VCaP (cell line): ENCODE results near the gene NNAT.

Experiments
- H3K27ac ChIP-seq: fragments of 450-650 bp; 2 replicates; pipeline ENCODE4 v1.5.1; 2017
- CTCF ChIP-seq: fragments of 450-650 bp; conservative IDR thresholded peaks from 2 replicates; pipeline ENCODE4 v1.5.1; 2017; ENCODE audit warnings: mild to moderate bottlenecking, moderate library complexity

The NNAT gene

GRCh38 chr20:37567331-37567665 lies 46.2 kb downstream of the NNAT start:
- H3K27ac ChIP-seq, result no peak overlapping the region
- no peak for TF ChIP-seq CTCF

- no peak overlapping the region for H3K27ac ChIP-seq
- no peak for TF ChIP-seq CTCF
Measured at GRCh38 chr20:37567671-37568588, 46.9 kb downstream of the NNAT start.

- no peak overlapping the region for H3K27ac ChIP-seq
- no peak for TF ChIP-seq CTCF
Measured at GRCh38 chr20:37570419-37570818, 49.4 kb downstream of the NNAT start.

- H3K27ac ChIP-seq, result no peak overlapping the region
- TF ChIP-seq CTCF, result no peak
Measured at GRCh38 chr20:37571033-37571432, 50.0 kb downstream of the NNAT start.
